ENCODE results near the gene ITGB5. TPM values are rescaled to one million over a fixed set of nuclear protein-coding genes. Genes with fewer than 3 reads are reported as not detected.

The ITGB5 gene
- total RNA-seq, 1 experiment from 2014 or later, result 146 TPM

DNA sequence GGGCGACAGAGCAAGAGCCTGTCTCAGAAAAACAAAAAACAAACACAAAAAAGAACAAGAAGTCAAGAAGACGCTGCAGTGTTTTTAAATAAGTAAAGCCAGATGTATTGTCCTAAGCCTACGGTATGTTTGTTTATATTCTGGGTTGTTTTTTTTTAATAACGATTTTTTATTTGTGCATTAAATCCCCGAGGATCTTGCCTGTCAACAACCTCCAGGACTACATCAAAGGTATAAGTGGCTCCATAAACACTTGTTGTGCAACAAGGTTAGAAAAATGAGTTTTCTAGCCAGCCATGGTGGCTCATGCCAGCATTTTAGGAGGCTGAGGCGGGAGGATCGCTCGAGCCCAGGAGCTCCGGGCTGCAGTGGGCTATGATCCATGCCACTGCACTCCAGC is 26.1 kb downstream of the ITGB5 start:
- no peaks in the 10 kb centered on the region for H3K27me3 ChIP-seq (ENCODE audit: insufficient read depth, low read length)
- no peaks in the 10 kb centered on the region for H3K23me2 ChIP-seq (ENCODE audit: insufficient read length, low read depth, low read length, poor library complexity, severe bottlenecking)
- TF ChIP-seq, protein P1, sequence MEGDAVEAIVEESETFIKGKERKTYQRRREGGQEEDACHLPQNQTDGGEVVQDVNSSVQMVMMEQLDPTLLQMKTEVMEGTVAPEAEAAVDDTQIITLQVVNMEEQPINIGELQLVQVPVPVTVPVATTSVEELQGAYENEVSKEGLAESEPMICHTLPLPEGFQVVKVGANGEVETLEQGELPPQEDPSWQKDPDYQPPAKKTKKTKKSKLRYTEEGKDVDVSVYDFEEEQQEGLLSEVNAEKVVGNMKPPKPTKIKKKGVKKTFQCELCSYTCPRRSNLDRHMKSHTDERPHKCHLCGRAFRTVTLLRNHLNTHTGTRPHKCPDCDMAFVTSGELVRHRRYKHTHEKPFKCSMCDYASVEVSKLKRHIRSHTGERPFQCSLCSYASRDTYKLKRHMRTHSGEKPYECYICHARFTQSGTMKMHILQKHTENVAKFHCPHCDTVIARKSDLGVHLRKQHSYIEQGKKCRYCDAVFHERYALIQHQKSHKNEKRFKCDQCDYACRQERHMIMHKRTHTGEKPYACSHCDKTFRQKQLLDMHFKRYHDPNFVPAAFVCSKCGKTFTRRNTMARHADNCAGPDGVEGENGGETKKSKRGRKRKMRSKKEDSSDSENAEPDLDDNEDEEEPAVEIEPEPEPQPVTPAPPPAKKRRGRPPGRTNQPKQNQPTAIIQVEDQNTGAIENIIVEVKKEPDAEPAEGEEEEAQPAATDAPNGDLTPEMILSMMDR (conservative IDR thresholded peaks at IDR 0.05), result no peak
- H2BK15ac ChIP-seq (ENCODE audit: low read depth, low read length), result no peak overlapping the region
- no peak overlapping the region for H3K23ac ChIP-seq (ENCODE audit: insufficient read length, low read depth, low read length)
- H3T11ph ChIP-seq (ENCODE audit: low read length), result no peak overlapping the region
- DNase-seq, result no peak
- H3K36me3 Mint-ChIP-seq (ENCODE audit: insufficient read depth in 1 of 3, low read depth in 3 of 3), result peaks cover 18 to 47% (median 22%) of the 10 kb centered on the region in 3 experiments; a peak in 6 of 7 replicates
- H3K4me1 Mint-ChIP-seq, result peaks cover 15 to 16% of the 10 kb centered on the region in 2 experiments
- no peak overlapping the region for H2BK20ac ChIP-seq (ENCODE audit: low read depth, low read length, poor library complexity, severe bottlenecking)
- no peak overlapping the region for H3K18ac ChIP-seq (ENCODE audit: insufficient read length, low read depth, low read length)
- H3K79me1 ChIP-seq (ENCODE audit: insufficient read depth, low read depth, low read length, poor library complexity, severe bottlenecking), result no peaks in the 10 kb centered on the region
- no peak overlapping the region for H4K91ac ChIP-seq (ENCODE audit: insufficient read length, low read depth, low read length)
- no peak overlapping the region for H4K8ac ChIP-seq (replicated peaks; ENCODE audit: insufficient read length, low read depth, low read length)
- no peak overlapping the region for H2BK5ac ChIP-seq (ENCODE audit: insufficient read length, low read length)
- no peak overlapping the region for H2AK5ac ChIP-seq (ENCODE audit: insufficient read length, low read length)
- H3K27ac Mint-ChIP-seq, result peak overlapping the region; percentile 46 to 94 (median 84); a peak in 6 of 7 replicates
- H3K27me3 Mint-ChIP-seq (ENCODE audit: low read depth), result no peaks in the 10 kb centered on the region
- H4K5ac ChIP-seq (ENCODE audit: insufficient read length, low read depth, low read length), result no peak overlapping the region
- H3K4me3 Mint-ChIP-seq, result no peak overlapping the region
- H3K56ac ChIP-seq (ENCODE audit: insufficient read length, low read depth, low read length), result no peak overlapping the region
- H3K4me2 ChIP-seq (ENCODE audit: insufficient read depth, insufficient read length, low read length), result no peak overlapping the region
- H4K20me1 ChIP-seq (ENCODE audit: control insufficient read depth, insufficient read depth, insufficient read length), result no peaks in the 10 kb centered on the region
- H3K27ac ChIP-seq (ENCODE audit: insufficient read length, low read depth, low read length), result no peak overlapping the region
- H3K9ac ChIP-seq (ENCODE audit: extremely low read depth, insufficient read length, low read length), result no peak overlapping the region
- no peak overlapping the region for H2BK120ac ChIP-seq (ENCODE audit: low read depth, low read length, poor library complexity, severe bottlenecking)
- no peak overlapping the region for H2AFZ ChIP-seq (ENCODE audit: low read length)
- no peak overlapping the region for H2BK12ac ChIP-seq (ENCODE audit: insufficient read length, low read depth, low read length)
- no peaks in the 10 kb centered on the region for H3K9me3 ChIP-seq (ENCODE audit: control insufficient read depth, low read depth, low read length)
- no peaks in the 10 kb centered on the region for H3K9me3 Mint-ChIP-seq
- H3K14ac ChIP-seq (ENCODE audit: insufficient read depth, low read length), result no peak overlapping the region
- H3K79me2 ChIP-seq (ENCODE audit: insufficient read depth, low read length), result peaks cover 15% of the 10 kb centered on the region; the same call in 1 of the 2 replicates
- no CpG with 5 or more reads among the region's 9 CpGs for WGBS (ENCODE audit: extremely low coverage, insufficient read length, low lambda C conversion rate)
- H3K4ac ChIP-seq (ENCODE audit: low read depth, low read length), result no peak overlapping the region
- H3K4me1 ChIP-seq (ENCODE audit: insufficient read depth, low read length), result peaks cover 2% of the 10 kb centered on the region; the same call in 1 of the 2 replicates
